Measurements from ENCODE around the gene RPL13.

GRCh38 chr16:89589241-89589926 is 28.9 kb downstream of the RPL13 start:
- no peak for TF ChIP-seq POLR2A (IDR thresholded peaks at IDR 0.05)
- no peak for TF ChIP-seq CTCF (IDR thresholded peaks at IDR 0.05)
- TF ChIP-seq POLR2AphosphoS5 (IDR thresholded peaks at IDR 0.05) = no peak
- TF ChIP-seq EP300 (IDR thresholded peaks at IDR 0.05) = no peak

Measured in upper lobe of left lung (tissue), 4 donors.